Type B pancreatic cell (in vitro differentiated cells): ENCODE results near the gene GABRB1. TPM values are rescaled to one million over a fixed set of nuclear protein-coding genes. Genes with fewer than 3 reads are reported as not detected.

Experiments used
- DNase-seq: peaks from one replicate; pipeline ENCODE4 v3.0.0; 2021; ENCODE audit warnings: mixed read lengths; ENCODE audit not compliant: unreplicated experiment; ENCODE audit errors: extremely low spot score
- H3K27ac Mint-ChIP-seq: 2 replicates; pipeline ENCODE4 v1.8.0; 2021; ENCODE audit warnings: mild to moderate bottlenecking, mixed read lengths
- H3K27me3 Mint-ChIP-seq: 2 replicates; pipeline ENCODE4 v1.8.0; 2021; ENCODE audit warnings: mixed read lengths
- H3K36me3 Mint-ChIP-seq: 2 replicates; pipeline ENCODE4 v1.8.0; 2021; ENCODE audit warnings: mixed read lengths
- H3K4me1 Mint-ChIP-seq: one replicate; pipeline ENCODE4 v1.8.0; 2021; ENCODE audit warnings: mixed read lengths; ENCODE audit not compliant: unreplicated experiment
- H3K4me3 Mint-ChIP-seq: 2 replicates; pipeline ENCODE4 v1.8.0; 2021; ENCODE audit warnings: mild to moderate bottlenecking, mixed read lengths
- H3K9me3 Mint-ChIP-seq: 2 replicates; pipeline ENCODE4 v1.8.0; 2021; ENCODE audit warnings: mixed read lengths
- CTCF ChIP-seq: fragments of 200-600 bp; sonication (generic); conservative IDR thresholded peaks from 2 replicates; pipeline ENCODE4 v1.5.0; 2021; ENCODE audit warnings: antibody characterized with exemption, mild to moderate bottlenecking
- total RNA-seq: library from RNA; stranded (reverse); gene quantifications from 2 replicates; pipeline ENCODE4 v1.2.1, GENCODE V29; 2021; ENCODE audit warnings: low replicate concordance

The GABRB1 gene
- total RNA-seq, 1 donor from 2014 or later, result 1.1 TPM

- Mint-ChIP-seq H3K9me3 (no peaks in the 10 kb centered on the region), H3K27ac (no peak overlapping the region), H3K27me3 (no peaks in the 10 kb centered on the region), H3K4me3 (no peak overlapping the region), H3K4me1 (no peaks in the 10 kb centered on the region), H3K36me3 (no peaks in the 10 kb centered on the region)
- DNase-seq, result no peak
- TF ChIP-seq CTCF, result no peak
Measured at GRCh38 chr4:47194036-47194737, 162.8 kb downstream of the GABRB1 start.

GRCh38 chr4:47195706-47196105 is 164.3 kb downstream of the GABRB1 start:
- no peaks in the 10 kb centered on the region for H3K9me3 Mint-ChIP-seq
- H3K27me3 Mint-ChIP-seq, result no peaks in the 10 kb centered on the region

GRCh38 chr4:47198791-47199190 is 167.4 kb downstream of the GABRB1 start:
- Mint-ChIP-seq H3K4me3 (no peak overlapping the region), H3K27me3 (no peaks in the 10 kb centered on the region), H3K4me1 (no peaks in the 10 kb centered on the region), H3K36me3 (no peaks in the 10 kb centered on the region), H3K27ac (no peak overlapping the region), H3K9me3 (no peaks in the 10 kb centered on the region)
- DNase-seq, result no peak
- no peak for TF ChIP-seq CTCF

More at GRCh38 chr4:47195706-47196105, 164.3 kb downstream of the GABRB1 start:
- Mint-ChIP-seq H3K4me1 (no peaks in the 10 kb centered on the region), H3K36me3 (no peaks in the 10 kb centered on the region), H3K27ac (no peak overlapping the region), H3K4me3 (no peak overlapping the region)
- no peak for DNase-seq
- no peak for TF ChIP-seq CTCF

- Mint-ChIP-seq H3K9me3 (no peaks in the 10 kb centered on the region), H3K4me3 (no peak overlapping the region), H3K4me1 (no peaks in the 10 kb centered on the region), H3K27me3 (no peaks in the 10 kb centered on the region), H3K27ac (no peak overlapping the region), H3K36me3 (no peaks in the 10 kb centered on the region)
- TF ChIP-seq CTCF, result no peak
- no peak for DNase-seq
Measured at GRCh38 chr4:47203593-47203992, 172.2 kb downstream of the GABRB1 start.

- no peak for TF ChIP-seq CTCF
- H3K27me3 Mint-ChIP-seq, result no peaks in the 10 kb centered on the region
- H3K27ac Mint-ChIP-seq, result no peak overlapping the region
- H3K9me3 Mint-ChIP-seq, result no peaks in the 10 kb centered on the region
- DNase-seq, result no peak
- peaks cover 8% of the 10 kb centered on the region for H3K4me1 Mint-ChIP-seq
- H3K4me3 Mint-ChIP-seq, result no peak overlapping the region
- no peaks in the 10 kb centered on the region for H3K36me3 Mint-ChIP-seq
Measured at GRCh38 chr4:47207555-47207954, 176.2 kb downstream of the GABRB1 start.
